Ectodermal cell (in vitro differentiated cells): Measurements from ENCODE around the gene SIK2.

Experiments used
- H3K27ac ChIP-seq: 2 replicates; pipeline ENCODE4 v1.7.0; 2013; ENCODE audit warnings: mild to moderate bottlenecking, low read depth, low read length; ENCODE audit not compliant: insufficient read depth, poor library complexity, severe bottlenecking
- H3K27me3 ChIP-seq: 2 replicates; pipeline ENCODE4 v1.7.0; 2013; ENCODE audit warnings: mild to moderate bottlenecking, low read length; ENCODE audit not compliant: insufficient read depth, control insufficient read depth, poor library complexity, severe bottlenecking
- H3K36me3 ChIP-seq: one replicate; pipeline ENCODE4 v1.7.0; 2013; ENCODE audit warnings: low read length; ENCODE audit not compliant: control insufficient read depth, insufficient read depth
- H3K4me1 ChIP-seq: one replicate; pipeline ENCODE4 v1.7.0; 2013; ENCODE audit warnings: low read length; ENCODE audit not compliant: control insufficient read depth, insufficient read depth
- H3K4me3 ChIP-seq: 2 replicates; pipeline ENCODE4 v1.7.0; 2013; ENCODE audit warnings: low read depth, low read length, control low read depth; ENCODE audit not compliant: insufficient read depth
- H3K9me3 ChIP-seq: 2 replicates; pipeline ENCODE4 v1.7.0; 2013; ENCODE audit warnings: mild to moderate bottlenecking, low read length, moderate library complexity; ENCODE audit not compliant: control insufficient read depth
- WGBS, 2 experiments: methylation state at CpG; one replicate each; pipeline ENCODE4 v1.1.7; 2013; ENCODE audit warnings: missing lambda C conversion rate in 2 of 2; 5-methylcytosine and 5-hydroxymethylcytosine counted together

Gene SIK2

GRCh38 chr11:111734101-111734953, 132.1 kb downstream of the SIK2 start:
- WGBS, 2 experiments, result 84 to 85% methylated on average over 8 of the region's 8 CpGs
- H3K27ac ChIP-seq, result no peak overlapping the region
- no peaks in the 10 kb centered on the region for H3K9me3 ChIP-seq
- H3K27me3 ChIP-seq, result no peaks in the 10 kb centered on the region
- H3K4me3 ChIP-seq, result no peak overlapping the region
- peaks cover 34% of the 10 kb centered on the region for H3K4me1 ChIP-seq
- no peaks in the 10 kb centered on the region for H3K36me3 ChIP-seq

- peaks cover 34% of the 10 kb centered on the region for H3K4me1 ChIP-seq
- H3K36me3 ChIP-seq, result no peaks in the 10 kb centered on the region
- H3K27me3 ChIP-seq, result no peaks in the 10 kb centered on the region
- no peak overlapping the region for H3K4me3 ChIP-seq
- H3K27ac ChIP-seq, result peak overlapping the region; percentile 66
- 94 to 96% methylated on average over 6 of the region's 6 CpGs for WGBS, 2 experiments
- H3K9me3 ChIP-seq, result no peaks in the 10 kb centered on the region
Measured at GRCh38 chr11:111734954-111735261, 132.7 kb downstream of the SIK2 start.

- Histone ChIP-seq H3K9me3 (no peaks in the 10 kb centered on the region), H3K27ac (peak overlapping the region; percentile 66), H3K36me3 (no peaks in the 10 kb centered on the region), H3K4me1 (peaks cover 34% of the 10 kb centered on the region), H3K27me3 (no peaks in the 10 kb centered on the region), H3K4me3 (no peak overlapping the region)
- 91% methylated on average over 19 of the region's 19 CpGs for WGBS, 2 experiments
Measured at GRCh38 chr11:111735262-111736116, 133.2 kb downstream of the SIK2 start.

- no peaks in the 10 kb centered on the region for H3K36me3 ChIP-seq
- H3K4me1 ChIP-seq, result peaks cover 27% of the 10 kb centered on the region
- H3K27ac ChIP-seq, result peak overlapping the region; percentile 27
- 94 to 95% methylated on average over 11 of the region's 11 CpGs for WGBS, 2 experiments
- no peaks in the 10 kb centered on the region for H3K27me3 ChIP-seq
- no peaks in the 10 kb centered on the region for H3K9me3 ChIP-seq
- no peak overlapping the region for H3K4me3 ChIP-seq
Measured at GRCh38 chr11:111736181-111736590, 133.9 kb downstream of the SIK2 start.

GRCh38 chr11:111736621-111737443, 134.6 kb downstream of the SIK2 start:
- no peak overlapping the region for H3K27ac ChIP-seq
- WGBS, 2 experiments, result 95 to 97% methylated on average over 15 of the region's 15 CpGs
- H3K27me3 ChIP-seq, result no peaks in the 10 kb centered on the region
- H3K4me1 ChIP-seq, result peaks cover 24% of the 10 kb centered on the region
- no peak overlapping the region for H3K4me3 ChIP-seq
- no peaks in the 10 kb centered on the region for H3K9me3 ChIP-seq
- H3K36me3 ChIP-seq, result no peaks in the 10 kb centered on the region

- H3K27ac ChIP-seq, result no peak overlapping the region
- no peaks in the 10 kb centered on the region for H3K36me3 ChIP-seq
- H3K9me3 ChIP-seq, result no peaks in the 10 kb centered on the region
- 95% methylated on average over 14 of the region's 14 CpGs for WGBS, 2 experiments
- no peaks in the 10 kb centered on the region for H3K27me3 ChIP-seq
- peaks cover 24% of the 10 kb centered on the region for H3K4me1 ChIP-seq
- no peak overlapping the region for H3K4me3 ChIP-seq
Measured at GRCh38 chr11:111737444-111738210, 135.4 kb downstream of the SIK2 start.

GRCh38 chr11:111739299-111739698, 137.1 kb downstream of the SIK2 start:
- Histone ChIP-seq H3K4me1 (peaks cover 14% of the 10 kb centered on the region), H3K36me3 (peaks cover 6% of the 10 kb centered on the region), H3K27me3 (no peaks in the 10 kb centered on the region), H3K4me3 (no peak overlapping the region), H3K9me3 (no peaks in the 10 kb centered on the region), H3K27ac (no peak overlapping the region)
- WGBS, 2 experiments, result 43% methylated on average over 2 of the region's 2 CpGs

GRCh38 chr11:111741751-111742150, 139.5 kb downstream of the SIK2 start:
- H3K9me3 ChIP-seq, result no peaks in the 10 kb centered on the region
- peaks cover 6% of the 10 kb centered on the region for H3K4me1 ChIP-seq
- no peak overlapping the region for H3K27ac ChIP-seq
- 92 to 97% methylated on average over 2 of the region's 2 CpGs for WGBS, 2 experiments
- no peak overlapping the region for H3K4me3 ChIP-seq
- H3K36me3 ChIP-seq, result peaks cover 17% of the 10 kb centered on the region
- H3K27me3 ChIP-seq, result no peaks in the 10 kb centered on the region

- Histone ChIP-seq H3K9me3 (no peaks in the 10 kb centered on the region), H3K36me3 (peaks cover 33% of the 10 kb centered on the region), H3K27ac (no peak overlapping the region), H3K4me3 (no peak overlapping the region), H3K27me3 (no peaks in the 10 kb centered on the region), H3K4me1 (no peaks in the 10 kb centered on the region)
- 97 to 98% methylated on average over 2 of the region's 2 CpGs for WGBS, 2 experiments
Measured at GRCh38 chr11:111743700-111744099, 141.5 kb downstream of the SIK2 start.
